K562 (cell line): ENCODE data around the gene DNAJC9. TPM values are rescaled to one million over a fixed set of nuclear protein-coding genes. Genes with fewer than 3 reads are reported as not detected.

Experiments used
- ATF2 ChIP-seq: sonication (generic); formaldehyde crosslinking; IDR thresholded peaks from 2 replicates; pipeline ENCODE4 v1.8.1; 2022; ENCODE audit warnings: missing genetic modification reagents
- BRD9 ChIP-seq: fragments of 450-650 bp; IDR thresholded peaks from 2 replicates; pipeline ENCODE4 v1.6.1; 2018; ENCODE audit warnings: low read depth; ENCODE audit not compliant: partially characterized antibody
- CEBPB ChIP-seq: fragments of 450-650 bp; IDR thresholded peaks from 2 replicates; pipeline ENCODE4 v1.6.1; 2016; ENCODE audit warnings: missing genetic modification characterization, missing compliant biosample characterization
- EGR1 ChIP-seq: fragments of 450-650 bp; conservative IDR thresholded peaks from 2 replicates; pipeline ENCODE4 v1.6.1; 2017; ENCODE audit warnings: mild to moderate bottlenecking
- EP400 ChIP-seq: fragments of 450-650 bp; IDR thresholded peaks from 2 replicates; pipeline ENCODE4 v1.6.1; 2017; ENCODE audit warnings: antibody characterized with exemption, mild to moderate bottlenecking, moderate library complexity
- GTF2E2 ChIP-seq: fragments of 200-800 bp; sonication (Bioruptor generic); IDR thresholded peaks from 2 replicates; pipeline ENCODE4 v1.6.1; 2016; ENCODE audit warnings: missing genetic modification characterization, missing compliant biosample characterization
- MCM2 ChIP-seq: fragments of 450-650 bp; IDR thresholded peaks from 2 replicates; pipeline ENCODE4 v1.6.1; 2017; ENCODE audit warnings: low read depth, mild to moderate bottlenecking
- MIER1 ChIP-seq: fragments of 450-650 bp; IDR thresholded peaks from 2 replicates; pipeline ENCODE4 v1.6.1; 2016; ENCODE audit warnings: antibody characterized with exemption, mild to moderate bottlenecking, low read depth
- NFIC ChIP-seq: fragments of 450-650 bp; IDR thresholded peaks from 2 replicates; pipeline ENCODE4 v1.6.1; 2017; ENCODE audit warnings: mild to moderate bottlenecking, inconsistent platforms
- RFX1 ChIP-seq: fragments of 450-650 bp; IDR thresholded peaks from 2 replicates; pipeline ENCODE4 v1.6.1; 2016; ENCODE audit warnings: mild to moderate bottlenecking, moderate library complexity
- SLC30A9 ChIP-seq: fragments of 250-450 bp; sonication (Bioruptor Pico); IDR thresholded peaks from 2 replicates; pipeline ENCODE4 v1.8.0; 2022; ENCODE audit warnings: mild to moderate bottlenecking, moderate library complexity
- SP2 ChIP-seq: IDR thresholded peaks from 2 replicates; pipeline ENCODE4 v1.6.1; 2011; ENCODE audit warnings: mild to moderate bottlenecking, low read depth, low read length, moderate library complexity; ENCODE audit not compliant: poor library complexity, severe bottlenecking; ENCODE audit errors: extremely low read depth
- TBP ChIP-seq: optimal IDR thresholded peaks from 2 replicates; pipeline ENCODE3; 2011; ENCODE audit warnings: low read depth, low read length, improper control_type of control experiment
- TFAM ChIP-seq: fragments of 250-450 bp; sonication (Bioruptor Pico); conservative IDR thresholded peaks from 2 replicates; pipeline ENCODE4 v1.5.0; 2021; ENCODE audit warnings: mild to moderate bottlenecking, moderate library complexity
- TRIM28 ChIP-seq: fragments of 450-650 bp; IDR thresholded peaks from 2 replicates; pipeline ENCODE4 v1.6.1; 2017
- ZNF280B ChIP-seq: fragments of 250-450 bp; sonication (Bioruptor Pico); IDR thresholded peaks from 2 replicates; pipeline ENCODE4 v1.5.1; 2021; ENCODE audit warnings: mild to moderate bottlenecking
- ZNF586 ChIP-seq: fragments of 450-650 bp; formaldehyde crosslinking; conservative IDR thresholded peaks from 2 replicates; pipeline ENCODE4 v1.4.0; 2020; ENCODE audit warnings: mild to moderate bottlenecking, moderate library complexity
- polyA plus RNA-seq, 8 experiments: library from polyadenylated mRNA; depleted of rRNA in 4 of 8; stranded (reverse) in 5 of 8; unstranded in 3 of 8; fragments of >200 nt; fragmentation: Nextera tagmentation in 2 of 8; fragmentation: Illumina TruSeq in 1 of 8; extraction: Ambion mirVana in 2 of 8; extraction: Trizol in 1 of 8; gene quantifications; 2 replicates each; pipeline versions ENCODE4 v1.2.1 to v1.2.3, GENCODE V29; 2011 to 2014; ENCODE audit warnings: inconsistent platforms in 1 of 8, missing spikeins in 1 of 8
- total RNA-seq, 7 experiments: library from RNA; depleted of rRNA in 6 of 7; stranded (reverse); fragments of >200 nt in 6 of 7; fragmentation: Illumina TruSeq in 2 of 7; extraction: Trizol in 2 of 7; gene quantifications; 2 replicates each; pipeline versions ENCODE4 v1.2.1 to v1.2.3, GENCODE V29; 2011 to 2021; ENCODE audit warnings: low replicate concordance in 1 of 7
- TF ChIP-seq, protein P1 (sequence below): fragments of 450-650 bp; formaldehyde crosslinking; conservative IDR thresholded peaks from 2 replicates; pipeline ENCODE4 v1.4.0; 2022; ENCODE audit warnings: mild to moderate bottlenecking, missing genetic modification characterization
- TF ChIP-seq, protein P2 (sequence below), 3 experiments: IDR thresholded peaks in 2 of 3; conservative IDR thresholded peaks in 1 of 3; 2 replicates each; pipeline ENCODE4 v1.5.1; 2011 to 2012; ENCODE audit warnings: low read length in 3 of 3, mild to moderate bottlenecking in 3 of 3, control low read depth in 2 of 3, improper control_type of control experiment in 1 of 3, inconsistent platforms in 1 of 3, low read depth in 1 of 3, mixed read lengths in 1 of 3, moderate library complexity in 1 of 3; ENCODE audit not compliant: insufficient read depth in 2 of 3
- TF ChIP-seq, protein P3 (sequence below): fragments of 250-450 bp; sonication (Bioruptor Pico); IDR thresholded peaks from 2 replicates; pipeline ENCODE4 v1.4.0; 2020; ENCODE audit warnings: mild to moderate bottlenecking

Gene DNAJC9
- total and polyA plus RNA-seq, 9 of the 15 experiments (the other 6 are each of a cell fraction or from before 2014, with no cell fraction given) = 66.7 to 133 (median 102) TPM

GRCh38 chr10:73246646-73247508 is at the start of gene DNAJC9 (continued):
- TF ChIP-seq SP2 = no peak
- no peak for TF ChIP-seq TRIM28
- TF ChIP-seq, protein P1, sequence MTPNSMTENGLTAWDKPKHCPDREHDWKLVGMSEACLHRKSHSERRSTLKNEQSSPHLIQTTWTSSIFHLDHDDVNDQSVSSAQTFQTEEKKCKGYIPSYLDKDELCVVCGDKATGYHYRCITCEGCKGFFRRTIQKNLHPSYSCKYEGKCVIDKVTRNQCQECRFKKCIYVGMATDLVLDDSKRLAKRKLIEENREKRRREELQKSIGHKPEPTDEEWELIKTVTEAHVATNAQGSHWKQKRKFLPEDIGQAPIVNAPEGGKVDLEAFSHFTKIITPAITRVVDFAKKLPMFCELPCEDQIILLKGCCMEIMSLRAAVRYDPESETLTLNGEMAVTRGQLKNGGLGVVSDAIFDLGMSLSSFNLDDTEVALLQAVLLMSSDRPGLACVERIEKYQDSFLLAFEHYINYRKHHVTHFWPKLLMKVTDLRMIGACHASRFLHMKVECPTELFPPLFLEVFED (CRISPR knock-in tag) = peak; percentile 79
- TF ChIP-seq ZNF586 = no peak; the same call in 1 of the 2 replicates
- TF ChIP-seq BRD9 = no peak
- TF ChIP-seq, protein P2, sequence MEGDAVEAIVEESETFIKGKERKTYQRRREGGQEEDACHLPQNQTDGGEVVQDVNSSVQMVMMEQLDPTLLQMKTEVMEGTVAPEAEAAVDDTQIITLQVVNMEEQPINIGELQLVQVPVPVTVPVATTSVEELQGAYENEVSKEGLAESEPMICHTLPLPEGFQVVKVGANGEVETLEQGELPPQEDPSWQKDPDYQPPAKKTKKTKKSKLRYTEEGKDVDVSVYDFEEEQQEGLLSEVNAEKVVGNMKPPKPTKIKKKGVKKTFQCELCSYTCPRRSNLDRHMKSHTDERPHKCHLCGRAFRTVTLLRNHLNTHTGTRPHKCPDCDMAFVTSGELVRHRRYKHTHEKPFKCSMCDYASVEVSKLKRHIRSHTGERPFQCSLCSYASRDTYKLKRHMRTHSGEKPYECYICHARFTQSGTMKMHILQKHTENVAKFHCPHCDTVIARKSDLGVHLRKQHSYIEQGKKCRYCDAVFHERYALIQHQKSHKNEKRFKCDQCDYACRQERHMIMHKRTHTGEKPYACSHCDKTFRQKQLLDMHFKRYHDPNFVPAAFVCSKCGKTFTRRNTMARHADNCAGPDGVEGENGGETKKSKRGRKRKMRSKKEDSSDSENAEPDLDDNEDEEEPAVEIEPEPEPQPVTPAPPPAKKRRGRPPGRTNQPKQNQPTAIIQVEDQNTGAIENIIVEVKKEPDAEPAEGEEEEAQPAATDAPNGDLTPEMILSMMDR (IDR thresholded peaks at IDR 0.05 in 2 of 3, conservative IDR thresholded peaks at IDR 0.05 in 1 of 3; ENCODE audit: insufficient read depth in 2 of 3, low read depth in 1 of 3, low read length in 3 of 3) = peak in 1 of 3 experiments; percentile 15; a peak in 3 of 6 replicates
- TF ChIP-seq RFX1 = no peak
- peak; percentile 92; the same call in 1 of the 2 replicates for TF ChIP-seq GTF2E2
- TF ChIP-seq TFAM (CRISPR knock-in tag) = no peak
- TF ChIP-seq NFIC = peak; percentile 72
- TF ChIP-seq MIER1 = no peak
- TF ChIP-seq SLC30A9 (CRISPR knock-in tag) = no peak
- TF ChIP-seq TBP = peak; percentile 93
- no peak for TF ChIP-seq ATF2 (CRISPR knock-in tag)
- TF ChIP-seq CEBPB = no peak
- TF ChIP-seq, protein P3, sequence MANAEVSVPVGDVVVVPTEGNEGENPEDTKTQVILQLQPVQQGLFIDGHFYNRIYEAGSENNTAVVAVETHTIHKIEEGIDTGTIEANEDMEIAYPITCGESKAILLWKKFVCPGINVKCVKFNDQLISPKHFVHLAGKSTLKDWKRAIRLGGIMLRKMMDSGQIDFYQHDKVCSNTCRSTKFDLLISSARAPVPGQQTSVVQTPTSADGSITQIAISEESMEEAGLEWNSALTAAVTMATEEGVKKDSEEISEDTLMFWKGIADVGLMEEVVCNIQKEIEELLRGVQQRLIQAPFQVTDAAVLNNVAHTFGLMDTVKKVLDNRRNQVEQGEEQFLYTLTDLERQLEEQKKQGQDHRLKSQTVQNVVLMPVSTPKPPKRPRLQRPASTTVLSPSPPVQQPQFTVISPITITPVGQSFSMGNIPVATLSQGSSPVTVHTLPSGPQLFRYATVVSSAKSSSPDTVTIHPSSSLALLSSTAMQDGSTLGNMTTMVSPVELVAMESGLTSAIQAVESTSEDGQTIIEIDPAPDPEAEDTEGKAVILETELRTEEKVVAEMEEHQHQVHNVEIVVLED (CRISPR knock-in tag) = peak; percentile 74
- peak; percentile 97 for TF ChIP-seq EP400
- TF ChIP-seq ZNF280B (CRISPR knock-in tag) = no peak
- TF ChIP-seq MCM2 = no peak
- TF ChIP-seq EGR1 = 0 out of 2 replicates have a peak, but pooled peaks have one; percentile 11
